ENCODE results near the gene ZNF100.
"Not testable (repeated sequence)": the region's sequence is repeated elsewhere in the genome, so short reads cannot be mapped to it uniquely, and the experiment has no call there.

Gene ZNF100

DNA sequence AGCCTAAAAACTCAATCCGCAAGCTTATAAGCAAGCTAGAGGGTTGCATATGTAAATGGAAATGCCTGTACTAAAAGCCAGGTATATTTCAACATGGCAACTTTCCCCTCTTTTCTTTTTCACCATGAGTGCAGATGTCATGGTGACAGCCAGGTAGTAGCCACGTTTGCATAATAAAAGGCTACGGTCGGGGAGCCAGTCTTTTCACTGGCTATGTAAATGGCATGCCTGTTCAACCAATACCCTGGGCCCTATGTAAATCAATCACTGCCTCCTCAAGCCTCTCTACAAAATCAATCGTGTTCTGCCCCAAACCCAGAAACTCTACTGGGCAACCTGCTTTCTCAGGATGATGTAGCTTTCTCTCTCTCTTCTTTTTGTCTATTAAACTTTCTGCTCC is 87.4 kb downstream of the ZNF100 start:
- FAIRE-seq (no peak), DNase-seq (ENCODE audit: insufficient read length, low spot score) (no peak)
- no peak for TF ChIP-seq POLR2A (IDR thresholded peaks at IDR 0.05; ENCODE audit: low read depth, low read length)
- TF ChIP-seq POLR2AphosphoS5 (IDR thresholded peaks at IDR 0.05; ENCODE audit: low read depth, low read length), result no peak
- TF ChIP-seq POU2F2 (IDR thresholded peaks at IDR 0.05; ENCODE audit: low read depth, low read length), result no peak
- no peak for TF ChIP-seq TAF1 (IDR thresholded peaks at IDR 0.05; ENCODE audit: low read depth, low read length)
- no peak for TF ChIP-seq PAX5 (IDR thresholded peaks at IDR 0.05; ENCODE audit: insufficient read depth, low read length, severe bottlenecking)
- no peak for TF ChIP-seq SPI1 (IDR thresholded peaks at IDR 0.05; ENCODE audit: low read depth, low read length)

DNA sequence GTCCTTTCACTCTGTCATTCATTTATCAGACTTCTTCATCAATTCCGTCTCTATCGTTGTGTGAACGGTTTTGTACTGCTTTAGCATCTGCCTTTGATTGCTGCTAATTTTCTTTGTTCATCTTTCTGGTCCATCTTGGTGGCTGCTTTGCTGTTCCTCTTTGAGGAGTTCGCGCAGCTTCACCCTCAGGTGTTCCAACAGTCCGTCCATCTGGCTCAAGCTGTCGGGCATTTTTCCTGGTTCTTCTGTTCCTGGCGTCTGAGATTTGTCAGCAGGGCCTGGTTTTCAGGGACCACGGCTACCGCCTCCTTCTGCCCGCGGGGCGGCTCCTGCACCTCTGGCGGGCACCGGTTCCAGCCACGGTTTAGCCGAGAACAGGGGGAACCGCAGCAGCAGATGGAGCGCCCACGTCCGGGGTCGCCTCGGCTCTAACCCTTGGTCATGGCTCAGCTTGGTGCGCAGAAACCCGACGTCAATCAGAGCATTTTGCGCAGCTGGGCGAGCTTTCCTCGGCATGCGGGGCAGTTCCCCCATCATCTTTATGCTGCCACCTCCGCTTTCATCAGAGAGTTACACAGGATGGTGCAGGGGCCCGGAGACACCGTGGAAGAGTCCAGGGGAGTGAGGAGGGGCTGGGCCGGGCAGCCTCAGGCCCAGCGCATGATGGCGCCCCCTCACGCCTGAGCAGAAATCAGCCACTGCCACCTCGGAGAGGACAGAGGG is 89.5 kb downstream of the ZNF100 start:
- DNase-seq (ENCODE audit: insufficient read length, low spot score) (no peak), FAIRE-seq (no peak)
- TF ChIP-seq POLR2AphosphoS5 (IDR thresholded peaks at IDR 0.05; ENCODE audit: low read depth, low read length) (no peak), PAX5 (IDR thresholded peaks at IDR 0.05; ENCODE audit: insufficient read depth, low read length, severe bottlenecking) (no peak), SPI1 (IDR thresholded peaks at IDR 0.05; ENCODE audit: low read depth, low read length) (no peak)

DNA sequence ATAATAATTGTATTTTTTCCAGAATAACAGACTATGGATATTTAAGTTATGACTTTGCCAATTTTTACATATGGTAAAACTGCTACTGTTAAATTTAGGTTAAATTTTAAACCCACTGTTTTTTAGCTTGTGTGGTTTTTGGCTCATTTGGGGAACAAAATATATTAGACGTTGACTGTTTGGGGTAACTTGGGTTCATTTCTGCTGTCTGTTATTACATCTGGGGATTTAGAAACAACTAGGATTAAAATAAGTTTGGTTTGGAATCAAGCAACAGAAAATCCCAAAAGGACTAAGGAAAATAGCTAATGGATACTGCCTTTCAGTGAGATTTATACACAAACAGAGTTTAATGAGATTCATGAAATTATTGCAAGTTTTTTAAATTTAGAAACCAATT is 92.9 kb downstream of the ZNF100 start:
- FAIRE-seq, result no peak
- no peak for DNase-seq (ENCODE audit: insufficient read length, low spot score)
- TF ChIP-seq POLR2A (IDR thresholded peaks at IDR 0.05; ENCODE audit: low read depth, low read length) (no peak), POU2F2 (IDR thresholded peaks at IDR 0.05; ENCODE audit: low read depth, low read length) (no peak), POLR2AphosphoS5 (IDR thresholded peaks at IDR 0.05; ENCODE audit: low read depth, low read length) (no peak)

DNA sequence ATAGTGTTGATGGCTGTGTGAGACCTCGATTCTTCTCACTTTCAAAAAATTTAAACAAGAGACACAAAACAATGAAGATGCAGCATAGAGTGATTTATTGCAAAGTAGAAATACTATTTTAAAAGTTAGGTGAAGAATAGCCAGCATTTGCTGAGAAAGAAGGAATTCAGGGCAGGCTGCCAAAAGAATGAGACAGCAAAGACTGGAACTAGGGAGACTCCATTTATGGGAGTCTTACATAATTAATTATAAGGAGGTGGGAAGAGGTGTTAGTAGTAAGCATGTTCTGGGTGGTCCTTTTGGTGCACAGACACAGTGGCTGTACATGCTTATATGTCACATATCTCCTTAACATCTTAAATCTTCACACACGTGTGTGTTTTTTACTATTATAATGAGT is 93.9 kb downstream of the ZNF100 start:
- not testable (repeated sequence) for FAIRE-seq; DNase-seq (ENCODE audit: insufficient read length, low spot score)

All from GM12891 (cell line).